HEK293 (cell line): ENCODE results near the gene LEF1.

Source experiments
- CTCF ChIA-PET: fragments of 350-600 bp; formaldehyde crosslinking; extraction: SDS; loops from one replicate; lab custom pipeline; 2021; ENCODE audit warnings: antibody characterized with exemption; lab: Yijun Ruan, JAX
- POLR2A ChIA-PET: fragments of 300-600 bp; formaldehyde crosslinking; extraction: SDS; loops from one replicate; lab custom pipeline; 2020; ENCODE audit warnings: antibody characterized with exemption, inconsistent platforms; lab: Yijun Ruan, JAX
- H3K27ac ChIP-seq: fragments of 200-500 bp; sonication (Bioruptor generic); 2 replicates; pipeline ENCODE4 v1.5.1; 2014; ENCODE audit warnings: low read depth, low read length, control low read depth, inconsistent platforms; ENCODE audit errors: extremely low read depth
- H3K36me3 ChIP-seq, 2 experiments: fragments of 200-500 bp in 1 of 2; sonication (Bioruptor generic) in 1 of 2; 1 replicate in 1 of 2; 2 replicates in 1 of 2; pipeline ENCODE4 v1.5.1; 2014 to 2017; ENCODE audit warnings: inconsistent platforms in 2 of 2, low read length in 2 of 2; ENCODE audit not compliant: control insufficient read depth in 2 of 2, insufficient read depth in 1 of 2
- H3K4me1 ChIP-seq: fragments of 200-500 bp; sonication (Bioruptor generic); 2 replicates; pipeline ENCODE4 v1.5.1; 2014; ENCODE audit warnings: mild to moderate bottlenecking, low read length, inconsistent platforms; ENCODE audit not compliant: control insufficient read depth, insufficient read depth
- H3K4me3 ChIP-seq: 2 replicates; pipeline ENCODE4 v1.5.1; 2011; ENCODE audit warnings: low read depth, mild to moderate bottlenecking, control low read depth, low read length, moderate library complexity
- H3K9me3 ChIP-seq: fragments of 200-500 bp; sonication (Bioruptor generic); 2 replicates; pipeline ENCODE4 v1.5.1; 2014; ENCODE audit warnings: low read depth, low read length, inconsistent platforms; ENCODE audit not compliant: control insufficient read depth, insufficient read depth
- GLIS2 ChIP-seq: fragments of 450-650 bp; formaldehyde crosslinking; IDR thresholded peaks from 2 replicates; pipeline ENCODE4 v1.5.1; 2016; ENCODE audit warnings: missing biosample characterization, missing genetic modification characterization
- HOXA7 ChIP-seq: sonication (generic); formaldehyde crosslinking; IDR thresholded peaks from 2 replicates; pipeline ENCODE4 v1.8.1; 2022; ENCODE audit warnings: missing genetic modification reagents, borderline replicate concordance
- HOXD13 ChIP-seq: sonication (generic); formaldehyde crosslinking; IDR thresholded peaks from 2 replicates; pipeline ENCODE4 v1.8.0; 2022; ENCODE audit warnings: missing genetic modification reagents, borderline replicate concordance
- REPIN1 ChIP-seq: fragments of 450-650 bp; formaldehyde crosslinking; IDR thresholded peaks from 2 replicates; pipeline ENCODE4 v1.5.1; 2017; ENCODE audit warnings: missing biosample characterization, missing genetic modification characterization, low read depth
- SETDB1 ChIP-seq: IDR thresholded peaks from one replicate; pipeline ENCODE4 v1.6.1; 2017; ENCODE audit warnings: mild to moderate bottlenecking, low read length, moderate library complexity, mixed read lengths; ENCODE audit not compliant: insufficient read length
- TSHZ1 ChIP-seq: fragments of 450-650 bp; formaldehyde crosslinking; IDR thresholded peaks from 2 replicates; pipeline ENCODE4 v1.5.1; 2016; ENCODE audit warnings: missing biosample characterization, missing genetic modification characterization, borderline replicate concordance
- ZBTB6 ChIP-seq: fragments of 450-650 bp; formaldehyde crosslinking; IDR thresholded peaks from 2 replicates; pipeline ENCODE4 v1.5.1; 2017; ENCODE audit warnings: missing biosample characterization, missing genetic modification characterization
- ZFP37 ChIP-seq: fragments of 450-650 bp; formaldehyde crosslinking; IDR thresholded peaks from 2 replicates; pipeline ENCODE4 v1.5.1; 2016; ENCODE audit warnings: missing biosample characterization, missing genetic modification characterization
- ZNF114 ChIP-seq: fragments of 450-650 bp; formaldehyde crosslinking; IDR thresholded peaks from 2 replicates; pipeline ENCODE4 v1.5.0; 2017; ENCODE audit warnings: missing biosample characterization, missing genetic modification characterization
- ZNF140 ChIP-seq: fragments of 450-650 bp; formaldehyde crosslinking; IDR thresholded peaks from 2 replicates; pipeline ENCODE4 v1.5.1; 2016; ENCODE audit warnings: missing biosample characterization, missing genetic modification characterization
- ZNF239 ChIP-seq: fragments of 450-650 bp; formaldehyde crosslinking; IDR thresholded peaks from 2 replicates; pipeline ENCODE4 v1.5.1; 2016; ENCODE audit warnings: missing biosample characterization, missing genetic modification characterization
- ZNF302 ChIP-seq: fragments of 450-650 bp; formaldehyde crosslinking; IDR thresholded peaks from 2 replicates; pipeline ENCODE4 v1.5.1; 2016; ENCODE audit warnings: missing biosample characterization, missing genetic modification characterization, low read depth
- ZNF341 ChIP-seq: fragments of 450-650 bp; formaldehyde crosslinking; IDR thresholded peaks from 2 replicates; pipeline ENCODE4; 2016; ENCODE audit warnings: low read depth, missing biosample characterization, missing genetic modification characterization
- ZNF416 ChIP-seq: fragments of 450-650 bp; formaldehyde crosslinking; IDR thresholded peaks from 2 replicates; pipeline ENCODE4 v1.5.1; 2016; ENCODE audit warnings: missing biosample characterization, missing genetic modification characterization
- ZNF571 ChIP-seq: fragments of 450-650 bp; formaldehyde crosslinking; IDR thresholded peaks from 2 replicates; pipeline ENCODE4 v1.5.0; 2017; ENCODE audit warnings: missing biosample characterization, missing genetic modification characterization
- ZNF626 ChIP-seq: fragments of 450-650 bp; sonication (Bioruptor Pico); formaldehyde crosslinking; IDR thresholded peaks from 2 replicates; pipeline ENCODE4 v1.5.1; 2018; ENCODE audit warnings: missing biosample characterization, missing genetic modification characterization, inconsistent platforms
- ZNF629 ChIP-seq: fragments of 450-650 bp; formaldehyde crosslinking; IDR thresholded peaks from 2 replicates; pipeline ENCODE4 v1.5.1; 2017; ENCODE audit warnings: missing biosample characterization, missing genetic modification characterization
- ZNF704 ChIP-seq: fragments of 450-650 bp; formaldehyde crosslinking; IDR thresholded peaks from 2 replicates; pipeline ENCODE4 v1.5.1; 2016; ENCODE audit warnings: missing biosample characterization, missing genetic modification characterization
- ZSCAN18 ChIP-seq: fragments of 450-650 bp; formaldehyde crosslinking; IDR thresholded peaks from 2 replicates; pipeline ENCODE4 v1.5.1; 2016; ENCODE audit warnings: missing biosample characterization, missing genetic modification characterization
- ZSCAN30 ChIP-seq: fragments of 450-650 bp; IDR thresholded peaks from 2 replicates; pipeline ENCODE4 v1.5.1; 2018; ENCODE audit warnings: missing biosample characterization, mild to moderate bottlenecking, missing genetic modification characterization, moderate library complexity

Gene LEF1

GRCh38 chr4:108024085-108024877 is 144.5 kb downstream of the LEF1 start (continued):
- TF ChIP-seq HOXA7, result no peak
- TF ChIP-seq ZNF140, result no peak
- TF ChIP-seq REPIN1, result no peak
- TF ChIP-seq ZNF239, result no peak
- no peak for TF ChIP-seq ZNF416 (tag by site-specific recombination)
- TF ChIP-seq ZNF302 (tag by site-specific recombination), result no peak
- no peak for TF ChIP-seq ZNF341 (tag by site-specific recombination)
- no peak for TF ChIP-seq ZSCAN18 (tag by site-specific recombination)
- no peak for TF ChIP-seq ZFP37 (tag by site-specific recombination)
- TF ChIP-seq TSHZ1 (tag by site-specific recombination), result no peak
- no peak for TF ChIP-seq ZNF629 (tag by site-specific recombination)

- Histone ChIP-seq H3K4me1 (no peaks in the 10 kb centered on the region), H3K4me3 (no peak overlapping the region), H3K9me3 (no peaks in the 10 kb centered on the region), H3K36me3 (peaks cover 5 to 80% of the 10 kb centered on the region in 2 experiments; a peak in 2 of 3 replicates), H3K27ac (no peak overlapping the region)
- ChIA-PET POLR2A (no interaction called here), CTCF (interaction anchor here (0.5 to 3.5 kb wide), 48 partner anchors 10 to 1833 kb away, joined by 3 to 45 read pairs (median 3); no protein-coding TSS in a partner anchor)
- TF ChIP-seq ZNF626, result no peak
- no peak for TF ChIP-seq ZBTB6 (tag by site-specific recombination)
- no peak for TF ChIP-seq SETDB1
- no peak for TF ChIP-seq ZNF114
- TF ChIP-seq HOXD13 (CRISPR knock-in tag), result no peak
- TF ChIP-seq ZSCAN30, result no peak
- no peak for TF ChIP-seq ZNF704 (tag by site-specific recombination)
- no peak for TF ChIP-seq GLIS2 (tag by site-specific recombination)
- TF ChIP-seq ZNF571 (tag by site-specific recombination), result no peak
Measured at GRCh38 chr4:108018884-108019187, 149.9 kb downstream of the LEF1 start.
